T-helper 17 cell (primary cell): Measurements from ENCODE around the gene STK26. TPM values are rescaled to one million over a fixed set of nuclear protein-coding genes. Genes with fewer than 3 reads are reported as not detected.
"Not testable (repeated sequence)": the region's sequence is repeated elsewhere in the genome, so short reads cannot be mapped to it uniquely, and the experiment has no call there.

Experiments used
- ATAC-seq: fragments of 150-1000 bp; cut with Tn5 transposase; 2 replicates; pipeline ENCODE4 v1.10.0; 2021; ENCODE audit warnings: mild to moderate bottlenecking, moderate library complexity
- DNase-seq, 3 donors: peaks; one replicate each; pipeline versions ENCODE4 v3.0.0 to v3.0.0-alpha.2; 2020 to 2021
- H3K9me3 ChIP-seq: one replicate; pipeline ENCODE4 v1.7.0; 2013; ENCODE audit warnings: low read length, mild to moderate bottlenecking; ENCODE audit not compliant: control insufficient read depth, poor library complexity, severe bottlenecking
- H3K27ac Mint-ChIP-seq: one replicate; pipeline ENCODE4 v1.8.0; 2022; ENCODE audit warnings: mild to moderate bottlenecking, moderate library complexity, mixed read lengths
- H3K27me3 Mint-ChIP-seq: one replicate; pipeline ENCODE4 v1.8.0; 2022; ENCODE audit warnings: mixed read lengths
- H3K36me3 Mint-ChIP-seq: one replicate; pipeline ENCODE4 v1.8.0; 2022; ENCODE audit warnings: low read depth, mixed read lengths
- H3K4me1 Mint-ChIP-seq: one replicate; pipeline ENCODE4 v1.8.0; 2022; ENCODE audit warnings: mild to moderate bottlenecking, mixed read lengths
- H3K4me3 Mint-ChIP-seq: one replicate; pipeline ENCODE4 v1.8.0; 2022; ENCODE audit warnings: mild to moderate bottlenecking, moderate library complexity, mixed read lengths
- total RNA-seq, 4 donors: library from RNA in 2 of 4; stranded (reverse) in 2 of 4; gene quantifications; one replicate each; pipeline ENCODE4 v1.2.3 and lab custom pipeline; 2022 to 2026

STK26 gene
- total RNA-seq, 2 donors from 2014 or later: 25.2 to 34.3 TPM

GRCh38 chrX:132045456-132045855, 22.4 kb downstream of the STK26 start:
- peaks cover 18% of the 10 kb centered on the region for H3K4me1 Mint-ChIP-seq
- DNase-seq (no peak), ATAC-seq (no peak)
- H3K4me3 Mint-ChIP-seq: no peak overlapping the region
- H3K9me3 ChIP-seq: no peaks in the 10 kb centered on the region
- H3K27ac Mint-ChIP-seq: no peak overlapping the region
- H3K27me3 Mint-ChIP-seq: no peaks in the 10 kb centered on the region
- no peaks in the 10 kb centered on the region for H3K36me3 Mint-ChIP-seq

GRCh38 chrX:132046533-132046932, 23.4 kb downstream of the STK26 start:
- H3K27ac Mint-ChIP-seq: no peak overlapping the region
- H3K36me3 Mint-ChIP-seq: no peaks in the 10 kb centered on the region
- H3K4me3 Mint-ChIP-seq: no peak overlapping the region
- no peak for DNase-seq
- H3K9me3 ChIP-seq: no peaks in the 10 kb centered on the region
- peaks cover 14% of the 10 kb centered on the region for H3K4me1 Mint-ChIP-seq
- no peaks in the 10 kb centered on the region for H3K27me3 Mint-ChIP-seq
- ATAC-seq: no peak

GRCh38 chrX:132051778-132052177, 28.7 kb downstream of the STK26 start:
- not testable (repeated sequence) for H3K9me3 ChIP-seq, H3K27me3 Mint-ChIP-seq, H3K27ac Mint-ChIP-seq, H3K4me3 Mint-ChIP-seq, ATAC-seq, DNase-seq, H3K36me3 Mint-ChIP-seq
- H3K4me1 Mint-ChIP-seq: peaks cover 12% of the 10 kb centered on the region

GRCh38 chrX:132058050-132058449, 34.9 kb downstream of the STK26 start:
- peaks cover 9% of the 10 kb centered on the region for H3K4me1 Mint-ChIP-seq
- H3K27ac Mint-ChIP-seq: no peak overlapping the region
- no peaks in the 10 kb centered on the region for H3K27me3 Mint-ChIP-seq
- H3K9me3 ChIP-seq: no peaks in the 10 kb centered on the region
- H3K36me3 Mint-ChIP-seq: no peaks in the 10 kb centered on the region
- ATAC-seq (no peak), DNase-seq (no peak)
- no peak overlapping the region for H3K4me3 Mint-ChIP-seq

GRCh38 chrX:132058975-132059374, 35.9 kb downstream of the STK26 start:
- H3K27ac Mint-ChIP-seq: no peak overlapping the region
- H3K36me3 Mint-ChIP-seq: no peaks in the 10 kb centered on the region
- ATAC-seq (no peak), DNase-seq (no peak)
- H3K4me3 Mint-ChIP-seq: no peak overlapping the region
- H3K27me3 Mint-ChIP-seq: no peaks in the 10 kb centered on the region
- H3K9me3 ChIP-seq: no peaks in the 10 kb centered on the region
- peaks cover 7% of the 10 kb centered on the region for H3K4me1 Mint-ChIP-seq

- no peak for ATAC-seq
- H3K27me3 Mint-ChIP-seq: no peaks in the 10 kb centered on the region
- no peak overlapping the region for H3K27ac Mint-ChIP-seq
- H3K9me3 ChIP-seq: no peaks in the 10 kb centered on the region
- peaks cover 7% of the 10 kb centered on the region for H3K4me1 Mint-ChIP-seq
- H3K36me3 Mint-ChIP-seq: no peaks in the 10 kb centered on the region
- DNase-seq: no peak
- H3K4me3 Mint-ChIP-seq: no peak overlapping the region
Observed at GRCh38 chrX:132059973-132060540, 37.0 kb downstream of the STK26 start.

- H3K4me3 Mint-ChIP-seq: no peak overlapping the region
- no peaks in the 10 kb centered on the region for H3K27me3 Mint-ChIP-seq
- H3K27ac Mint-ChIP-seq: no peak overlapping the region
- ATAC-seq: no peak
- H3K36me3 Mint-ChIP-seq: no peaks in the 10 kb centered on the region
- no peak for DNase-seq
- H3K9me3 ChIP-seq: no peaks in the 10 kb centered on the region
- peaks cover 5% of the 10 kb centered on the region for H3K4me1 Mint-ChIP-seq
Observed at GRCh38 chrX:132063334-132063733, 40.2 kb downstream of the STK26 start.

GRCh38 chrX:132063862-132064261, 40.8 kb downstream of the STK26 start:
- no peaks in the 10 kb centered on the region for H3K9me3 ChIP-seq
- Mint-ChIP-seq H3K27me3 (no peaks in the 10 kb centered on the region), H3K4me3 (no peak overlapping the region), H3K4me1 (peaks cover 5% of the 10 kb centered on the region), H3K36me3 (peaks cover 2% of the 10 kb centered on the region), H3K27ac (no peak overlapping the region)
- ATAC-seq (no peak), DNase-seq (no peak)

- DNase-seq (no peak), ATAC-seq (no peak)
- H3K27ac Mint-ChIP-seq: no peak overlapping the region
- no peaks in the 10 kb centered on the region for H3K27me3 Mint-ChIP-seq
- no peaks in the 10 kb centered on the region for H3K9me3 ChIP-seq
- H3K4me3 Mint-ChIP-seq: no peak overlapping the region
- H3K4me1 Mint-ChIP-seq: no peaks in the 10 kb centered on the region
- peaks cover 2% of the 10 kb centered on the region for H3K36me3 Mint-ChIP-seq
Observed at GRCh38 chrX:132068405-132068804, 45.3 kb downstream of the STK26 start.

GRCh38 chrX:132071254-132071653, 48.2 kb downstream of the STK26 start:
- H3K9me3 ChIP-seq: no peaks in the 10 kb centered on the region
- Mint-ChIP-seq H3K27me3 (no peaks in the 10 kb centered on the region), H3K4me1 (no peaks in the 10 kb centered on the region), H3K27ac (no peak overlapping the region), H3K4me3 (no peak overlapping the region), H3K36me3 (peaks cover 2% of the 10 kb centered on the region)
- no peak for ATAC-seq
- DNase-seq: no peak

- Mint-ChIP-seq H3K4me3 (no peak overlapping the region), H3K4me1 (no peaks in the 10 kb centered on the region), H3K36me3 (no peaks in the 10 kb centered on the region), H3K27me3 (no peaks in the 10 kb centered on the region), H3K27ac (no peak overlapping the region)
- ATAC-seq (no peak), DNase-seq (no peak)
- H3K9me3 ChIP-seq: no peaks in the 10 kb centered on the region
Observed at GRCh38 chrX:132077414-132077813, 54.3 kb downstream of the STK26 start.

GRCh38 chrX:132077912-132078311, 54.8 kb downstream of the STK26 start:
- H3K9me3 ChIP-seq: no peaks in the 10 kb centered on the region
- DNase-seq (no peak), ATAC-seq (no peak)
- Mint-ChIP-seq H3K27me3 (no peaks in the 10 kb centered on the region), H3K36me3 (no peaks in the 10 kb centered on the region), H3K27ac (no peak overlapping the region), H3K4me1 (no peaks in the 10 kb centered on the region), H3K4me3 (no peak overlapping the region)

GRCh38 chrX:132085786-132086185, 62.7 kb downstream of the STK26 start:
- no peaks in the 10 kb centered on the region for H3K36me3 Mint-ChIP-seq

GRCh38 chrX:132086672-132087071, 63.6 kb downstream of the STK26 start:
- no peaks in the 10 kb centered on the region for H3K36me3 Mint-ChIP-seq
- DNase-seq: no peak
- H3K27ac Mint-ChIP-seq: no peak overlapping the region
- peaks cover 13% of the 10 kb centered on the region for H3K27me3 Mint-ChIP-seq
- H3K4me1 Mint-ChIP-seq: peaks cover 6% of the 10 kb centered on the region
- H3K4me3 Mint-ChIP-seq: no peak overlapping the region
- no peak for ATAC-seq
- H3K9me3 ChIP-seq: no peaks in the 10 kb centered on the region

More at GRCh38 chrX:132085786-132086185, 62.7 kb downstream of the STK26 start:
- no peaks in the 10 kb centered on the region for H3K9me3 ChIP-seq
- ATAC-seq (no peak), DNase-seq (no peak)
- Mint-ChIP-seq H3K4me1 (peaks cover 3% of the 10 kb centered on the region), H3K27ac (no peak overlapping the region), H3K27me3 (peaks cover 13% of the 10 kb centered on the region), H3K4me3 (no peak overlapping the region)
